ENCODE data around the gene HERPUD1.

DNA sequence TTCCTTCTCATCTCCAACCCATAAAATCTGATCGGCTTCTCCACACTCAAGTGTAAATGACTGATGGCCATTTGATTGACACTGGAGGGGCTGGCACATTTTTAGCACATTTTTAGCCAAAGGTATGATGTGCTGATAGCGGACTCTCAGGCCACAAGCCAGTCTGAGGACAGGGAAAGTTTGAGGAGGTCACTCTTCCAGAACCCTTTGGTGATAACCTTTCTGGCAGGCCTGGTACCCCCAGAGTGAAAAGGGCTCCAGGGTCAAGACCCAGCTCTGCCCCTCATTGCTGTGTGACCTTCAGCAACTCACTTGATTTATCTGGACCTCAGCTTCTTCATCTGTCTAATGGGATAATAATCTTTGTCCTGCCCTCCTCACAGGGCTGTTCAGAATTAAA, 55.8 kb downstream of the HERPUD1 start:
- TF ChIP-seq, protein P1, sequence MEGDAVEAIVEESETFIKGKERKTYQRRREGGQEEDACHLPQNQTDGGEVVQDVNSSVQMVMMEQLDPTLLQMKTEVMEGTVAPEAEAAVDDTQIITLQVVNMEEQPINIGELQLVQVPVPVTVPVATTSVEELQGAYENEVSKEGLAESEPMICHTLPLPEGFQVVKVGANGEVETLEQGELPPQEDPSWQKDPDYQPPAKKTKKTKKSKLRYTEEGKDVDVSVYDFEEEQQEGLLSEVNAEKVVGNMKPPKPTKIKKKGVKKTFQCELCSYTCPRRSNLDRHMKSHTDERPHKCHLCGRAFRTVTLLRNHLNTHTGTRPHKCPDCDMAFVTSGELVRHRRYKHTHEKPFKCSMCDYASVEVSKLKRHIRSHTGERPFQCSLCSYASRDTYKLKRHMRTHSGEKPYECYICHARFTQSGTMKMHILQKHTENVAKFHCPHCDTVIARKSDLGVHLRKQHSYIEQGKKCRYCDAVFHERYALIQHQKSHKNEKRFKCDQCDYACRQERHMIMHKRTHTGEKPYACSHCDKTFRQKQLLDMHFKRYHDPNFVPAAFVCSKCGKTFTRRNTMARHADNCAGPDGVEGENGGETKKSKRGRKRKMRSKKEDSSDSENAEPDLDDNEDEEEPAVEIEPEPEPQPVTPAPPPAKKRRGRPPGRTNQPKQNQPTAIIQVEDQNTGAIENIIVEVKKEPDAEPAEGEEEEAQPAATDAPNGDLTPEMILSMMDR (IDR thresholded peaks at IDR 0.05): no peak
- TF ChIP-seq POLR2A (IDR thresholded peaks at IDR 0.05): no peak

Data from vagina (tissue), 2 donors.